ENCODE results near the gene LAMA5.

The LAMA5 gene

DNA sequence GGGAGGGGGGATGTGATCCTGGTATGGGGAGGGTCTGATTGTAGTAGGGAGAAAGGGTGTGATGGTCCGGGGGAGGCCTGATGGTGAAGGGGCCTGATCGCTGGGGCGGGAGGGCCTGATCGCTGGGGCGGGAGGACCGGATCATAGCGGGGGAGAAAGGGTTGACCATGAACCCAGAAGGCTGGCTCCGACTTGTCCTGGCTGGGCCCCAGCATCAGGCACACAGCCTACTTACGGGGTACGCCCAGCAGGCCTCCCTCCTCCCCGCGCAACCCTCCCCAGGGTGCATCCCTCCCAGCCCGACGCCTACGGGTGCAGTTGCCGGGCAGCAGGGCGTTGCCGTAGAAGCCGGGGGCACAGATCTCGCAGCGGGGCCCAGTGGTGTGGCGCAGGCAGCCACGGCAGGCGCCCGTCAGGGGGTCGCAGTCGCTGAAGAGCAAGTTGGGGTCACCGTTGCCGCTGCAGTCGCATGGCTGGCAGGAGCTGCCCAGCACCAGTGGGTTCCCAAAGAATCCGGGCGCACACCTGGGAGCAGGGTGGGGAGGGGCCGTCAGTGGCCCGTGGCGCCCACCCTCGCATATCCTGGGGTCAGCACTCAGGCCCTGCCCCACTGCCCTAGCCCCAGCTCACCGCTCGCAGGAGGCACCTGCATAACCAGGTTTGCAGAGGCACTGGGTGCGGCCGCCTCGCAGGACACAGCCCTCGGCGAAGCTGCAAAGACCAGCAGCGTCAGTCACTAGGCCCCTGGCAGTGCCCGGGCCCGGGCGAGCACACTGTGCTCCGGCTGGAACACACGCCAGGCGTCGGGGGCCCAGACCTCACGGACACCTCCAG, 43.7 kb downstream of the LAMA5 start:
- no peak for DNase-seq (ENCODE audit: low read depth)
- no peak overlapping the region for H3K4me3 ChIP-seq (ENCODE audit: low read depth, low read length)

DNA sequence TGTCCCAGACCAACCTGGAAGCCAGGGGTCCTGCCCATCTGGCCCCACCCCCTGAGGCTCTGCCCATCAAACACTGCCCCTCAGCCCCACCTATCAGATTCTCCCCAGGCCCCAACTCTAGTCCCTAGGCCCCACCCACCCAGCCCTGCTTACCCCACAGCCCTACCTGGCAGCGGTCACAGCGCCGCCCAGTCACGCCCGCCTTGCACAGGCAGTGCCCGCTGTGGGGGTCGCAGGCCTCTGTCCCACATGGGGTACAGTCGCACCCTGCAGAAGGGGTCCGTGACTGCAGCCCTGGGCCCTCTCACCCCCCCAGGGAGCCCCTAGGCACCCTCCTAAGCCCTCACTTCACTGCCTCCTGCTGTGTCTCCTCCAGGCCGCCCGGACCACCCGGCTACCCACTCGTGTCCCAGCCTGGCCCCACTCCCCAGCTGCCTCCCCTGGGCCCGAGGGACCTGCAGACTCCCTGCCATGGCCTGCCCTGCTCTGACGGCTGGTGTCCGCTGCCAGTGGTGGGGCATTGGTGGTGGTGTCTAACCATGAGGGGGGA, 44.5 kb downstream of the LAMA5 start:
- H3K4me3 ChIP-seq (ENCODE audit: low read depth, low read length) = no peak overlapping the region
- no peak for DNase-seq (ENCODE audit: low read depth)

- DNase-seq (ENCODE audit: low read depth) = no peak
- H3K4me3 ChIP-seq (ENCODE audit: low read depth, low read length) = no peak overlapping the region
Measured at GRCh38 chr20:62321975-62322374, 45.1 kb downstream of the LAMA5 start.

DNA sequence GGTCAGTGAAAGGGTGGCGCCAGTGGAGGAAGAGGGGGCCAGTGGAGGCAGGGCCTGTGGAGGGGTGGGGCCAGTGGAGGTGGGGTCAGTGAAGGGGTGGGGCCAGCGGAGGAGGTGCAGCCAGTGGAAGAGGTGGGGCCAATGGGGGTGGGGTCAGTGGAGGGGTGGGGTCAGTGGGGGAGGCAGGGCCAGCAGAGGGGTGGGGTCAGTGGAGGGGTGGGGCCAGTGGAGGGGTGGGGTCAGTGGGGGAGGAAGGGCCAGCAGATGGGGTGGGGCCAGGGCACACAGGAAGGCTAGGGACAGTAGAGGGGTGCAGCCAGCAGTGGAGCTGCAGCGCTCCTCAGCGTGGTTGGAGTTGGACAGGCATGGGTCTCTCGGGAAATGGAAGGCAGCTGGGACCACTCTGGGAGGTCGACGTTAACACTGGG, 45.6 kb downstream of the LAMA5 start:
- no peak overlapping the region for H3K4me3 ChIP-seq (ENCODE audit: low read depth, low read length)
- DNase-seq (ENCODE audit: low read depth) = no peak

DNA sequence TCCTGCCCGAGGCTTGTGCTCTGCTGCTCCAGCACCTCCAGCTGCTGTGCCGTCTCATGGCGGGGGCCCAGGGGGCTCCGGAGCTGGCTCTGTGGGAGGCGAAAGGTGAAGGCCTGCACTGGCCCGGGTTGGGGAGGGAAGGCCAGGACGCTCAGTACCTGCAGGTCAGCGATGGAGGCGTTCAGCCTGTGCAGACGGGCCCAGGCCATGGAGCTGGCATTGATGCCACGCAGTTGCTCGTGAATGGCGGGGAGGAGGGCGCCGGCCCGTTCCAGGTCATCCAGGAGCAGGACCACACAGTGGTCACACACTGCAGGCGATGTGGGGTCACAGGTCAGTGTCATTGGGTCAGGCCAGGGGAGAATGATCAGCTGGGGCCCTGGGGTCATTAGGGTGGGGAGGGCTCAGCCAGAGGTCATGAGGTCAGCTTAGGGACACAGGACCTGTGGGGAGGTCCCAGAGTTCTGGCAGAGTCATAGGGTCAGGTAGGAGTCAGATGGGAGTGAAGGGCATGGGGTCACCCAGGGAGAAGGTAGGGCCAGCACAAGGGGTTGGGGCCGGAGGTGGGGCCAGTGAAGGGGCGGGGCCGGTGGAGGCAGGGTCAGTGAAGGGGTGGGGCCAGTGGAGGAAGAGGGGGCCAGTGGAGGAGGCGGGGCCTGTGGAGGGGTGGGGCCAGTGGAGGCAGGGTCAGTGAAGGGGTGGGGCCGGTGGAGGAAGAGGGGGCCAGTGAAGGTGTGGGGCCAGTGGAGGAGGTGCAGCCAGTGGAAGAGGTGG, 46.3 kb downstream of the LAMA5 start:
- H3K4me3 ChIP-seq (ENCODE audit: low read depth, low read length) = no peak overlapping the region
- no peak for DNase-seq (ENCODE audit: low read depth)

DNA sequence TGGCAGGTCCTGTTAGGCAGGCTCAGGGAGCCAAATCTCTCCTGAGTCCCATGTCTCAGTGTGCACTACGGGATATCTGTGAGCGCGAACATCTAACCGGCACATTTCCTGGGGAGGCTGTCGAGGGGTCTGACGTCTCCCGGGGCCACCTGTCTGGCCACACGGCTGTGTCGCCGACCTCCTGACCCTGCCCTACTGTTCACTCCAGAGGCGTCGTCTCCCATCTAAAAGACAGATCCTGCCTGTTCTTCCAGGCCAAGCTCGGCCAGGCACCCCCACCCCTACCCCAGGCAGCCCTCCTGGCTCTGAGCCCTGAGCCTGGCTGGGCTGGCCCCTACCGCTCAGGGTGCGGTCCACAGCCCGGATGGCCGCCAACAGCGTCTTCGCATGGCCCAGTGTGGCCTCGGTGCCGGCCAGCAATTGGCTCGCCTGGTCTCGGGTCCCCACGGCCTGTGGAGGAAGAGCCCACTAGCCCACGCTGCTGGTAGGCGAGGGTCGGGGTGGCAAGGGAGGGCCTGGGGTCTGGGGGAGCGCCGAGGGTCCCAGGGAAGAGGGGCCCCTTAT, 47.7 kb downstream of the LAMA5 start:
- no peak overlapping the region for H3K4me3 ChIP-seq (ENCODE audit: low read depth, low read length)

DNA sequence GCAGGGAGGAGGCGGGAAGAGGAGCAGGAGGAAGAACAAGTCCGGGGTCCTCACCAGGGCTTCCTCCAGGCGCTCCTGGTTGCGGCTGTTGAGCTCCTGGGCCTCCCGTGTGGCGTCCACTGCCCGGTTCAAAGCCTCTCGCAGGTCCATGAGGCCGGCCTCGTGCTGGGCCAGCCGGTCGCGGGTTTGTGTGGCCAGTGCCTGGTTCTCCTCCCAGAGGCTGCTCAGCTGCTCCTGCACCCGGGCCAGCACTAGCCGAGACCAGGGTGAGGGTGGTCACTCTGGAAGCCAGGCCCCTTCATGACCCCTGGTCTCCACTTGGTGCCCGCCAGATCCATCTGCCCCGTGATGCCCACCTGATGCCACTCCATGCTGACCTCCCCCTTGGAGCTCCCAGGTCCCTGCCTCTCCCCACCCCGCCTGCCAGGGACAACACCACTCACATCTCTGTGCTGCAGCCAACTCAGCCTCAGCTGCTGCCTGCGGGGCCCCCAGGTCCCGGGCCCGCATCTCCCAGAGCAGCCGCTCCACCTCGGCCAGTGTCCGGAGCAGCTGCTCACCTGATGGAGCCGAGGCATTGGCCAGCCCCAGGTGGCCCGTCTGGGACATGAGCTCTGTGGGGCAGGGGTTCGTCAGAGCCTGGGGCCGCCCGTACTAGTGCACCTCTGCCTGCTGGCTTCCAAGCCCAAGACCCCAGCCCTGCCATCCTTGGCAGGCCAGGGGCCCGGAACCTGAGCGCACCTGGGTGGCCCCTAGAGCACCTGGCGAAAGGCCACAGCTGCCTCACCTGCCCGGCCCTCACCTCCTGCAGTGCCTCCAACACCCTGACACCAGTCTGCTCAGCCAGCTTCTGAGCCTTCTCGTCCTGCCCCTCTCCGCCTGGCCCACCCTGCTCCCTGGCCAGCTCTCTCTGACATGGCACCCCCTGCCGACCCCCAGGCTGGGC, 48.4 kb downstream of the LAMA5 start:
- DNase-seq (ENCODE audit: low read depth) = no peak
- no peak overlapping the region for H3K4me3 ChIP-seq (ENCODE audit: low read depth, low read length)

More for the DNA sequence above, 47.7 kb downstream of the LAMA5 start:
- DNase-seq (ENCODE audit: low read depth) = no peak

DNA sequence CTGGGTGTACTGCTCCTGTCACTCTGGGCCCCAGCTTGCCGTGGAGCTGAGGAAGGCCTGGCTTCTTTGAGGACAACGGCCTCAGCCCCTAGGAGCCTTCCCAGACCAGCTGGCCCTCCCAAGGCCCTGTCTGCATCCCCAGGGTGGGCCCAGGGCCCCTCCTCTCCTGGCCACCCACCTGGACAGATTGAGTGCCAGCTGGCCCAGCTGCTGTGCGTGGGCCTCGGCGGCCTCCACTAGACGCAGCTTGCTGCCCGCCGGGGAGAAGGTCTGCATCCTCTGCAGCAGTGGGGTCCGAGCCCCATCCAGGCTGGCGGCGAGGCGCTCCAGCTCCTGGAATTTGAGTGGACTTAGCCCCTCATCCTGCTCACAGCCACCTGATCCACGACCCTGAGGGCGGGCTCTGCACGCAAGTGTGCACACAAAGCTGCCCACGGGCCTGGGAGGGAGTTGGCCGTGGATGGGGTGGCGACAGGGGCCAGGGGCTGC, 49.9 kb downstream of the LAMA5 start:
- no peak for DNase-seq (ENCODE audit: low read depth)
- H3K4me3 ChIP-seq (ENCODE audit: low read depth, low read length) = no peak overlapping the region

GRCh38 chr20:62316331-62317166, 50.6 kb downstream of the LAMA5 start:
- DNase-seq (ENCODE audit: low read depth) = no peak
- no peak overlapping the region for H3K4me3 ChIP-seq (ENCODE audit: low read depth, low read length)

DNA sequence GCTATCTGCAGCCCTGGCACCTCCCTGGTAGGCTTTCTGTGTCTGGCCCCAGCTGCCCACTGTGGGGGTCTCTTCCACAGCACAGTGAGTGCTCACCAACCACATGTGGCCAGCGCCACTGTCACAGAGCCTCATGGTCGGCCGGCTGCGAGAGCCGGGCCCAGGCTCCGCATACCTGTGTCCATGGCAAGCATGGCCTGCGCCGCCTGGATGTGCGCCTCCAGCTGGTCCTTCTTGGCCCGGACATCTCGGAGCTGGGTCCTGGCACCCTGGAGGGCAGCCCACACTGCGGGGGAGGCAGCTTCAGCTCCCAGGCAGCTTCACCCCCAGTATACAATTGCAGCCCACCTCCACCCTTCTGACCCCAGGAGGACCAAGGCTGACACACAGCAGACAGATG, 51.3 kb downstream of the LAMA5 start:
- no peak overlapping the region for H3K4me3 ChIP-seq (ENCODE audit: low read depth, low read length)
- no peak for DNase-seq (ENCODE audit: low read depth)

- H3K4me3 ChIP-seq (ENCODE audit: low read depth, low read length) = no peak overlapping the region
- DNase-seq (ENCODE audit: low read depth) = no peak
Measured at GRCh38 chr20:62314711-62315302, 52.3 kb downstream of the LAMA5 start.

GRCh38 chr20:62314339-62314638, 52.8 kb downstream of the LAMA5 start:
- H3K4me3 ChIP-seq (ENCODE audit: low read depth, low read length) = no peak overlapping the region
- no peak for DNase-seq (ENCODE audit: low read depth)

DNA sequence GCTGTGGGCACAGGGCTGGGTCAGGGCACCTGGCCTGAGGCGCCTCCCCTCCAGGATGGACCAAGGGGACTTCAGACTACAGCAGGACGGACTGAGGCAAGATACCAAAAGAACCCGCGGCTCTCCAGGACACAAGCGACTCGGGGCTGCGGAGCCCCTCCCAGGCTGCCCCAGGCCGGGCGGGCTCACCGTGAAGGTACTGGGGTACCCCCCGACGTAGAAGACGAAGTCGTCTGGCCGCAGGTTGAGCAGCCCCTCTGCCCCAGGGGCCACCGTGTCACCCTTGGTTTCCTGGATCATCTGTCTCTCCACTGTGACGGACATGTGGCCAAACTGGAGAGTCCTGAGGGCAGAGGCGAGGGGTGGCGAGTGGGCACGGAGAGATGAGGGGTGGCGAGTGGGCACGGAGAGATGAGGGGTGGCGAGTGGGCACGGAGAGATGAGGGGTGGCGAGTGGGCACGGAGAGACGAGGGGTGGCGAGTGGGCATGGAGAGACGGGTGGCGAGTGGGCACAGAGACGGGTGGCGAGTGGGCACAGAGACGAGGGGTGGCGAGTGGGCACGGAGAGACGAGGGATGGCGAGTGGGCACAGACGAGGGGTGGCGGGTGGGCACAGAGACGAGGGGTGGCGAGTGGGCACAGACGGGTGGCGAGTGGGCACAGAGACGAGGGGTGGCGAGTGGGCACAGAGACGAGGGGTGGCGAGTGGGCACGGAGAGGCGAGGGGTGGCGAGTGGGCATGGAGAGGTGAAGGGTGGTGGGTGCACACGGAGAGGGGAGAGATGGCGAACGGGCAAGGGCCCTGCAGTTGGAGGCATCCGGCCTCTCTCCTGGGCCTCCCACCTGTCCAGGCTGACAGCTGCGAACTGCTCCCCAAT, 53.4 kb downstream of the LAMA5 start:
- DNase-seq (ENCODE audit: low read depth) = no peak
- H3K4me3 ChIP-seq (ENCODE audit: low read depth, low read length) = no peak overlapping the region

- no peak for DNase-seq (ENCODE audit: low read depth)
Measured at GRCh38 chr20:62313021-62313420, 54.1 kb downstream of the LAMA5 start.

GRCh38 chr20:62312662-62312977, 54.5 kb downstream of the LAMA5 start:
- H3K4me3 ChIP-seq (ENCODE audit: low read depth, low read length) = no peak overlapping the region
- no peak for DNase-seq (ENCODE audit: low read depth)

More at GRCh38 chr20:62313021-62313420, 54.1 kb downstream of the LAMA5 start:
- no peak overlapping the region for H3K4me3 ChIP-seq (ENCODE audit: low read depth, low read length)

DNA sequence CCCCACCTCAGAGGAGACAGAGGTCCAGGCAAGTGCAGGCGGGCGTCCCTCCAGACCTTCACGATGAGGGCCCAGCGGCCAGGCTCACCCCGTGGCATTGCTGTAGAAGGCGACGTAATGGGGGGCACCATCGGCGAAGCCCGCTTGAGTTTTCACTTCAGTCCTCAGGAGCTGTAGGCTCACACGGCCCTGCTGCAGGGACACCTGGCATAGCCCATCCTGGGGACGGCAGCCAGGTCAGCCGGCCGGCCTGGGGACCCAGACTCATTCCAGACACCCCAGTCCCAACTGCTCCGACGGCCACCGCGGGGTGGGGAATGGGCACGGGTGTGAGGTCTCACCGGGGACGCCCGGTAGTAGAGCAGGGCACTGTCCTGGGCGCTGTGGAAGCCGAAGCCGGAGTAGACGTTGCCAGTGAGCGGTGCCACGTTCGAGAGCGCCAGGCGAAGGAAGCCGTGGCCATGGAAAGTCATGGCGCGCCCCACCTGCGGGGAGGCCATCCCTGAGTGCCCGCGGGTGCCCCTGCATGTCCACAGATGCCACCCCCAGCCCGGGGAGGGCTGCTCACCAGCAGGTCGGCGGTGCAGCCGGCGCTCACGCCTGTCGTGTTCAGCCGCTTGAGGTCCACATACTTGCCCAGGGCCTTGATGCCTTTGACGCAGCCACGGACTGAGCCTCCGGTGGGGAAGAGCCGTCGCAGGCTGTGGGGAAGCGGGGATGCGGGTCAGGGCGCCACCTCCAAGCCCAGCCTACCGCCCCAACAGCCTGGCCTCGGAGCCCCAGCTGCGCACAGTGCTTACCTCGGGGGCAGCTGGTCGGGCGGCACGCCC, 55.1 kb downstream of the LAMA5 start:
- no peak for DNase-seq (ENCODE audit: low read depth)
- H3K4me3 ChIP-seq (ENCODE audit: low read depth, low read length) = no peak overlapping the region
